NCI-H1092 treated with DMSO at 0.1 percent for 48 hours (cell line): ENCODE data around the gene ZFYVE26.
"Not testable (repeated sequence)": the region's sequence is repeated elsewhere in the genome, so short reads cannot be mapped to it uniquely, and the experiment has no call there.

Experiments
- DNase-seq: peaks from one replicate; lab custom pipeline; 2025; lab: John Stamatoyannopoulos, UW

Gene ZFYVE26

GRCh38 chr14:67749341-67750084 lies 66.9 kb downstream of the ZFYVE26 start:
- peak; percentile 23 for DNase-seq

DNA sequence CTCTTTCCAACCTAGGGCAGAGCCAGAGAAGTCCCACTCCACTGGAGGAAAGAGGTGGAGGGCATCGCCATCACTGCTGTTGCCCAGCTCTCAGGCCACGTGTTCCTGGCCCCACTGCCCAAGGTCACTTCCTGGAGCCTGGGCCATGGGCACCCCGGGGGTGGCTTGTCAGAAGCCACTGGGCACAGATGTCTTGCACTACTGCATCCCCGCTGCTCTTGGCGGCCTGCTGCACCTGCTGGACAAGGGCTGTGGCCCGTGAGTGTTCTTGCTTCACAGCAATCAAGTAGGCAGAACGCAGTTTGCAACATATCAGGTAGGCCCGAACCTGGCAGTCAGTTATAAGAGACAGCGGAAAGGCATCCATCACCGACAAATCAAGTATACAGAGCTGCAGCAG lies 68.1 kb downstream of the ZFYVE26 start:
- DNase-seq, result no peak

GRCh38 chr14:67746927-67747326 lies 69.5 kb downstream of the ZFYVE26 start:
- no peak for DNase-seq

GRCh38 chr14:67744046-67744445 lies 72.3 kb downstream of the ZFYVE26 start:
- no peak for DNase-seq

GRCh38 chr14:67738740-67739504 lies 77.5 kb downstream of the ZFYVE26 start:
- no peak for DNase-seq

GRCh38 chr14:67736771-67737170 lies 79.6 kb downstream of the ZFYVE26 start:
- DNase-seq, result no peak

DNA sequence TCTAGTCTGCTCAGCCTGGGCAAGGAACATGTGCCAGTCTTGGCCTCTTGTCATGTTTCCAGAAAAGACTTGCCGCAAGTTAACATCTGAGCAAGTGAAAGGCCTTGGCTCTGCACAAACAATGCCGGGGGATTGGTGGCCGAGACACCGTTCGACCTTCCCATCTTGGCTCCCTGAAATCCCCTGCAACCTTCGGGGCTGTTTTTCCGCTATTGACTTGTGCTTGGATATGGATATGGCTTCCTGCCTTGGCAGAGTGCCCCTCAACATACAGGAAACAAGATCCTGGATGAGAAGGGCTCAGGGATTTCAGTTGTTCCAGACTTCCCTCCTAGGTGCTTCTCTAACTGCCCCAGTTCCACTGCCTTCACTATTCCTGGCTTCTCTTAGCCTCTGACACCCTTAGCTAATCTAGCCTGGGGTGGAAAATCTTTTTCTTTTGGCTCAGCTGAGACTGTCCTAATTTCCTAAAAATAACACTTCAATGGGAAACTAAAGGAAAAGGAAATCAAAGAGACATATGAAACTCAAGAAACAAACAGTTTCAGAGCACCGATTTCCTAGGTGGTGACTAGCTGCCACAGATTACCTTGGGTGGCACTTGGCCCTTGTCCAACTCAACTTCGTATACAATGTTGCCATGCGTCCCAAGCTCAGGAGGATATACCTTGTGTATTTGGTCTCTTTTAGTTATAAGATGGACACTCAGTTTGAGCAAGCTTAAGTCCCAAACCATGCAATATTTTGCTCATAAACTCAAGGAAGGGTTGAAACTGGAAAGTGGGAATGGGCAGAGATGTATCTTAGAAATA lies 80.8 kb downstream of the ZFYVE26 start:
- DNase-seq, result no peak

DNA sequence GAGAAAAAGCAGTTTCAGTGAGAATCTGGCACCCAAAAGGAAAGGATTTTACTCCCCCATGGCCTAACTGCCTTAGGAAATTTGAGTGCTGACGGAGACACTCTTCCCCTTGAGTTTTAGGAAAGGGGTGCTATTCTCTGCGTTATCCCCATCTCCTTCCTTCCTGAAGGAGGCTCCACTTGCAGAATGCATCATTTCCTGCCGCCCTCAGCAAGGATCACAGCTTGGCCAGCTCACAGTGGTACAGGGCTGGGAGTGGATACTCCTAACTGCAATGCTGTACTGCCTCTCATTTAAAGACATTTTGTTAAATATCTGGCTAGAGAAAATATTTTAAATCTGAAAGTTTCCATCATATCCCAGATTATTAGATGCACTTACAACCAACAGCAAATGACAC lies 81.7 kb downstream of the ZFYVE26 start:
- DNase-seq, result no peak

GRCh38 chr14:67733616-67734015 lies 82.8 kb downstream of the ZFYVE26 start:
- no peak for DNase-seq

GRCh38 chr14:67729072-67729885 lies 87.1 kb downstream of the ZFYVE26 start:
- DNase-seq, result no peak

DNA sequence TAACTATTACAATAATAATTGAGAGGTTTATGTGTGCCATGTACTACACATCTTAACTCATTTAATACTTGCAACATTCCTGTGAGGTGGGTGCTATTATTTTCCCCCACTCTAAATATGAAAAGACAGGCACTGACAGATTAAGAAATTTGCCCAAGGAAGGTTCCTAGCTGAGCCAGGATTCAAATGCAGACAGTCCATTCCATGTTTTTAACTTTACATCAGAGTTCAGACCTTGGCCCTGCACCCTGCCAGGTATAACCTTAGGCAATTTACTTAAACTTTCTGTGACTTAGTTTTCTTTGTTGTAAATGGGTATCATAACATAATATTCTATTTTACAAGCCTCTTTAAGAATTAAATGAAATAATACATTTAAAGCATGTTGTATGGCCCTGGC lies 88.1 kb downstream of the ZFYVE26 start:
- no peak for DNase-seq

GRCh38 chr14:67727361-67727760 lies 89.0 kb downstream of the ZFYVE26 start:
- no peak for DNase-seq

GRCh38 chr14:67725171-67725570 lies 91.2 kb downstream of the ZFYVE26 start:
- no peak for DNase-seq

DNA sequence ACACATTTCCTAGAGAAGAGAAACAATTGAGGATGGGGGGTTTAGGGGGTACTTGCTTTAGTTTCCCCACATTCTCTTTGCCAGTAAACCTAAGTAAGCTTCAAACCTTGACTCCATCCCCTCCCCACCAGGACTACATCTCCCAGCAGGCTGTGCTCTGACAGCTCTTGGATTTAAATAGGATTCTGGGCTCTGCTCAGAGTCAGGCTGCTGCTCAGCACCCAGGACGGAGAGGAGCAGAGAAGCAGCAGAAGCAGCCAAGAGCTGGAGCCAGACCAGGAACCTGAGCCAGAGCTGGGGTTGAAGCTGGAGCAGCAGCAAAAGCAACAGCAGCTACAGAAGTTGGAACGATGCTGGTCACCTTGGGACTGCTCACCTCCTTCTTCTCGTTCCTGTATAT lies 94.1 kb downstream of the ZFYVE26 start:
- peak; percentile 37 for DNase-seq

DNA sequence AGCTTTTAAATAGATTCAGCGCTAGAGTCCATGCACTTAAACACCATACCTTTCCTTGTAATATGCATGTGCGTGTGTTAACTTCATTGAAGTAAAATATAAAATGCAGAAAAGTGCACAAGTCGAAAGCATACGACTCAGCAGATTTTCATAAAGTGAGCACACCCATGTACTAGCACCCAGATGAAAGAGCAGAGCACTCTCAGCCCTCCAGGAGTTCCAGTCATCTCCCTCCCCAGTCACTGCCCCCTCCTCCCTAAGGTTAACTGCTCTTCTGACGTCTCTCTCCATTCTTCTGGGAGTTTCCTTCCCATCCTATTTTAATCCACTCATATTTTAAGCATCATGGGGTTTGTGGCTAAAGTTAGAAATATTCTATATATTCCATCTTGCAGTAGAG lies 94.5 kb downstream of the ZFYVE26 start:
- no peak for DNase-seq

DNA sequence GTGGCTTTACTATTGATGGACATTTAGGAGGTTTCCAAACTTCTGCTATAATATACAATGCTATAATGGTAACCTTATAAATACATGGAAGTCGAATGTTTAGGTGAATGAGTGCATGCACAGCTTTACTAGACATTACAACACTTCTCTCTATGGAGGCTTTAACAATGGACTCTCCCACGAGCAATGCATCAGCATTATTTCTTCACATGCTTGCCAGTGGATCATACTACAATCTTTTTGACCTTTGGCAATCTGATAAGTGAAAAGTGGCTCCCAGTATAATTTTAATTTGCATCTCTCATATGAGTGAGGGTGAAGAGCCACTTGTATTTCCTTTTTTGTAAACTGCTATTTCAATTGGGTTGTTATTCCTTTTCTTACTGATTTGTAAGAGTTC lies 96.5 kb downstream of the ZFYVE26 start:
- DNase-seq, result no peak

GRCh38 chr14:67719385-67719784 lies 97.0 kb downstream of the ZFYVE26 start:
- not testable (repeated sequence) for DNase-seq

GRCh38 chr14:67718265-67718664 lies 98.1 kb downstream of the ZFYVE26 start:
- no peak for DNase-seq

GRCh38 chr14:67717048-67717447 lies 99.3 kb downstream of the ZFYVE26 start:
- no peak for DNase-seq

DNA sequence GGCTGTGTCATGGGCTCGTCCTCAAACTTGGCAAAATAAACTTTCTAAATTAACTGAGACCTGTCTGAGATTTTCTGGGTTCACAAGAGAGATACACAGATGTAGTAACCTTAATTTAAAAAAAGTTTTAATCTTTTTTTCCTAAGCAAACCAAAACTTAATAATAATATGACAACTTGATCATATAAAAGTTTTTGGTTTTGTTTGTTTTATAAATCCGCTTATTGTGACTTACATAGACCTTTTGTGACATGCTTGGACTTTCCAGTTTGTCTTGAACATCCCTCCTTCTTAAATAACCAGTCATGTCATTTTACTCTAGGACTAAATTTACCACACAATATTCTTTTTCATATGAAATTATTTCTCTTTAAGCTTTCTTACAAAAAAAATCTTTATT lies 106.2 kb downstream of the ZFYVE26 start:
- DNase-seq, result no peak

DNA sequence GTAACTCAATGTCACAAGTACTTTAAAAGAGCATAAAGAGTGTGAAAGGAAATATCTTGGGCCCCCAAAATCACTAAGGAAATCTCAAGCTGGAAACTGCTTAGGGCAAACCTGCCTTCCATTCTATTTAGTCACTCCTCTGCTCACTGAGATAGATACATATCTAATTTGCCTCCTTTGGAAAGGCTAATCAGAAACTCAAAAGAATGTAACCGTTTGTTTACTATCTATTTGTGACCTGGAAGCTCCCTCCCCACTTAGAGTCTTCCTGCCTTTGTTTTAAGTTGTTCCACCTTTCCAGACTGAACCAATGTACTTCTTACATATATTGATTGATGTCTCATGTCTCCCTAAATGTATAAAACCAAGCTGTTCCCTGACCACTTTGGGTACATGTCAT lies 106.6 kb downstream of the ZFYVE26 start:
- DNase-seq, result not testable (repeated sequence)

DNA sequence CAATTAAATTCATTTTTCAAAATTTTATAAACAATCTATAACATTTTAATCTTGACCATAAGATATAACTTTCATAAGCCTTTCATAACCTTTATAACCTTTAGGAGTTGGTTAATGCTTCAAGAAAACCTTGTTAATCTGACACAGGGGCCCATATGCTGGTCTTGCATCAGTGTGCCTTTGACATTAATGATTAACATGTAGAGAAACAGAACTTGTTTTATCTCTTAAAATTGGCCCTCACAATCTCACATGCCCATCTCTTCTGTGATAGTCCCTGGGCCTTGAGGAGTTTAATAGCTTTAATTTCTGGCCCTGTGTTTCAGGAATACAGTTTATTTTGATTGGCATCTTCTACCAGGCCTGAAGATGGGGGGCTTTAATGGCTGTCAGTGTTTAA lies 107.0 kb downstream of the ZFYVE26 start:
- DNase-seq, result not testable (repeated sequence)
